ENCODE data around the gene PTPMT1.

DNA sequence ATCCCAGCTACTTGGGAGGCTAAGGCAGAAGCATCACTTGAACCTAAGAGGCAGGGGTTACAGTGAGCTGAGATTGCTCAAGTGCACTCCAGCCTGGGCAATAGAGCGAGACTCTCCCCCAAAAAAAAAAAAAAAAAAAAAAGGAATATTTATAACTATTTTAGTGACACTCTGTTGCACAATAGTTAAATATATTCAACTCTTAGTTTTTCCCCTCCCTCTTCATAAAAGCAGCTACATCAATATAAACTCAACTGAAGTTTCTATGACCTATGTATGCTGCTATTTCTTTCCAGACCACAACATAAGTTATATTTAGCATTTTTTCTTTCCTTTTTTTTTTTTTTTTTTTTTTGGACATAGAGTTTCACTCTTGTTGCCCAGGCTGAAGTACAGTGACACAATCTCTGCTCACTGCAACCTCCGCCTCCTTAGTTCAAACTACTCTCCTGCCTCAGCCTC is 31.7 kb upstream of the PTPMT1 start:
- TF ChIP-seq, protein P1, sequence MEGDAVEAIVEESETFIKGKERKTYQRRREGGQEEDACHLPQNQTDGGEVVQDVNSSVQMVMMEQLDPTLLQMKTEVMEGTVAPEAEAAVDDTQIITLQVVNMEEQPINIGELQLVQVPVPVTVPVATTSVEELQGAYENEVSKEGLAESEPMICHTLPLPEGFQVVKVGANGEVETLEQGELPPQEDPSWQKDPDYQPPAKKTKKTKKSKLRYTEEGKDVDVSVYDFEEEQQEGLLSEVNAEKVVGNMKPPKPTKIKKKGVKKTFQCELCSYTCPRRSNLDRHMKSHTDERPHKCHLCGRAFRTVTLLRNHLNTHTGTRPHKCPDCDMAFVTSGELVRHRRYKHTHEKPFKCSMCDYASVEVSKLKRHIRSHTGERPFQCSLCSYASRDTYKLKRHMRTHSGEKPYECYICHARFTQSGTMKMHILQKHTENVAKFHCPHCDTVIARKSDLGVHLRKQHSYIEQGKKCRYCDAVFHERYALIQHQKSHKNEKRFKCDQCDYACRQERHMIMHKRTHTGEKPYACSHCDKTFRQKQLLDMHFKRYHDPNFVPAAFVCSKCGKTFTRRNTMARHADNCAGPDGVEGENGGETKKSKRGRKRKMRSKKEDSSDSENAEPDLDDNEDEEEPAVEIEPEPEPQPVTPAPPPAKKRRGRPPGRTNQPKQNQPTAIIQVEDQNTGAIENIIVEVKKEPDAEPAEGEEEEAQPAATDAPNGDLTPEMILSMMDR (IDR thresholded peaks at IDR 0.05): no peak
- TF ChIP-seq POLR2A (IDR thresholded peaks at IDR 0.05) (no peak), POLR2AphosphoS5 (IDR thresholded peaks at IDR 0.05) (no peak)
